ENCODE measurements around the gene ZFPM1. TPM values are rescaled to one million over a fixed set of nuclear protein-coding genes. Genes with fewer than 3 reads are reported as not detected.

Gene ZFPM1
- total RNA-seq, 2 experiments from 2014 or later, result 2.1 to 14.2 TPM

DNA sequence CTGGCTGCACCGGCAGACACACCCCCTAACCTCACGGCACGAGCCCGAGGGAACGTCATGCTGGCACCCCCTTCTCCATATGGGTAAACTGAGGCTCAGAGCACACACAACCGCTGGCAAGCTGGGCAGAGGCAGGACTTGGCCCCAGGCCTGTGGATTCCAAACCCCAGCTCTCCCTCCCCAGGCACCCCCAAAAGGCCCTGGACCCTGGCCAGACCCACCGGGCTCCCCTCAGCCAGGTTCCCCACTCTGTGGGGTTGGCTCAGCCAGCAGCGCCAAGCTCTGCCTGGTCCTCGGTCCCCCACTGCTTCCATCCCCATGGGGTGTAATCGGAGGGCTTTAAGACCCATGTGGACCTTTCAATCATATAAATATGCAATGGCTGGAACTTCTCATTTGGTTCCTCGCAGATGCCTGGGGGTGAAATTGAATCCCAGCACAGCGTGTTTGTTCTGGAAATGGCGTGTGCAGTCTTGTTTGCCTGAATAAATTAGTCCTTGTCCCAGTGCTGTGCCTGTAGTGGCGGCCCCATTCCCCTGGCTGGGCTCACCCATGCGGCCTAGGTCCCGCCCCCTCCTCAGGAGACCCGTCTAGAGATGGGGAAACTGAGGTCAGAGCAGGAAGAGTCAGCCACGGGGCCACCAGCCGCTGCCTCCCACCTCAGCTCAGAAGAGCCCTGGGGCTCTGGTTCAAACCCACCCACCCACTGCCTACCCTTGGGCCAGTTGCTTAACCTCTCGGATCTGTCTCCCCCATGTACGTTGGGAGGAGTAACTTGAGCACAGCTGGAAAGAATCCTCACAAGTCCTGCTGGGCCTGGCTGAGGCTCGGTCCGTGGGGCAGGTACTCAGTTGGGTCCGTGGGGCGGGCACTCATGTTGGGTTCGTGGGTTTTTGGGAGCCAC, 57.3 kb downstream of the ZFPM1 start:
- intact Hi-C loops (cut with micrococcal nuclease; ENCODE audit: unreplicated experiment), result no loop called here
- no peak for DNase-seq (ENCODE audit: low spot score)
- Histone ChIP-seq H3K36me3 (ENCODE audit: insufficient read depth, low read length) (no peaks in the 10 kb centered on the region), H3K9me2 (ENCODE audit: insufficient read depth, low read length) (no peaks in the 10 kb centered on the region), H4K20me1 (ENCODE audit: insufficient read depth, low read length) (no peaks in the 10 kb centered on the region), H3K79me2 (ENCODE audit: insufficient read depth, low read depth, low read length) (no peaks in the 10 kb centered on the region), H3K4me2 (ENCODE audit: low read length) (no peak overlapping the region), H3K4me1 (ENCODE audit: insufficient read depth, low read length, poor library complexity, severe bottlenecking) (peaks cover 4% of the 10 kb centered on the region), H2AFZ (ENCODE audit: low read length) (no peak overlapping the region), H3K9me3 (ENCODE audit: low read length) (no peaks in the 10 kb centered on the region), H3K4me3 (ENCODE audit: low read depth, low read length, poor library complexity, severe bottlenecking) (no peak overlapping the region), H3K27ac (ENCODE audit: low read depth, low read length, poor library complexity, severe bottlenecking) (no peak overlapping the region)
- no TSS peak for BruUV-seq (replicated peaks)
- no peak for TF ChIP-seq EZH2phosphoT487 (IDR thresholded peaks at IDR 0.05; ENCODE audit: borderline replicate concordance, low read depth, low read length)
- TF ChIP-seq, protein P1, sequence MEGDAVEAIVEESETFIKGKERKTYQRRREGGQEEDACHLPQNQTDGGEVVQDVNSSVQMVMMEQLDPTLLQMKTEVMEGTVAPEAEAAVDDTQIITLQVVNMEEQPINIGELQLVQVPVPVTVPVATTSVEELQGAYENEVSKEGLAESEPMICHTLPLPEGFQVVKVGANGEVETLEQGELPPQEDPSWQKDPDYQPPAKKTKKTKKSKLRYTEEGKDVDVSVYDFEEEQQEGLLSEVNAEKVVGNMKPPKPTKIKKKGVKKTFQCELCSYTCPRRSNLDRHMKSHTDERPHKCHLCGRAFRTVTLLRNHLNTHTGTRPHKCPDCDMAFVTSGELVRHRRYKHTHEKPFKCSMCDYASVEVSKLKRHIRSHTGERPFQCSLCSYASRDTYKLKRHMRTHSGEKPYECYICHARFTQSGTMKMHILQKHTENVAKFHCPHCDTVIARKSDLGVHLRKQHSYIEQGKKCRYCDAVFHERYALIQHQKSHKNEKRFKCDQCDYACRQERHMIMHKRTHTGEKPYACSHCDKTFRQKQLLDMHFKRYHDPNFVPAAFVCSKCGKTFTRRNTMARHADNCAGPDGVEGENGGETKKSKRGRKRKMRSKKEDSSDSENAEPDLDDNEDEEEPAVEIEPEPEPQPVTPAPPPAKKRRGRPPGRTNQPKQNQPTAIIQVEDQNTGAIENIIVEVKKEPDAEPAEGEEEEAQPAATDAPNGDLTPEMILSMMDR (conservative IDR thresholded peaks at IDR 0.05; ENCODE audit: low read length), result no peak
- ChIA-PET CTCF (ENCODE audit: unreplicated experiment) (no interaction called here), POLR2A (no interaction called here)

GRCh38 chr16:88511060-88511459, 58.0 kb downstream of the ZFPM1 start:
- H3K4me1 ChIP-seq (ENCODE audit: insufficient read depth, low read length, poor library complexity, severe bottlenecking), result no peaks in the 10 kb centered on the region
- TF ChIP-seq, protein P1 (conservative IDR thresholded peaks at IDR 0.05; ENCODE audit: low read length), result no peak
- no peak for TF ChIP-seq EZH2phosphoT487 (IDR thresholded peaks at IDR 0.05; ENCODE audit: borderline replicate concordance, low read depth, low read length)
- H3K9me2 ChIP-seq (ENCODE audit: insufficient read depth, low read length), result no peaks in the 10 kb centered on the region
- ChIA-PET POLR2A (no interaction called here), CTCF (ENCODE audit: unreplicated experiment) (no interaction called here)
- H3K27ac ChIP-seq (ENCODE audit: low read depth, low read length, poor library complexity, severe bottlenecking), result no peak overlapping the region
- H4K20me1 ChIP-seq (ENCODE audit: insufficient read depth, low read length), result no peaks in the 10 kb centered on the region
- intact Hi-C loops (cut with micrococcal nuclease; ENCODE audit: unreplicated experiment), result no loop called here
- no peak overlapping the region for H2AFZ ChIP-seq (ENCODE audit: low read length)
- no TSS peak for BruUV-seq (replicated peaks)
- H3K4me2 ChIP-seq (ENCODE audit: low read length), result no peak overlapping the region
- no peaks in the 10 kb centered on the region for H3K79me2 ChIP-seq (ENCODE audit: insufficient read depth, low read depth, low read length)
- no peak overlapping the region for H3K4me3 ChIP-seq (ENCODE audit: low read depth, low read length, poor library complexity, severe bottlenecking)
- no peaks in the 10 kb centered on the region for H3K36me3 ChIP-seq (ENCODE audit: insufficient read depth, low read length)
- no peak for DNase-seq (ENCODE audit: low spot score)
- H3K9me3 ChIP-seq (ENCODE audit: low read length), result no peaks in the 10 kb centered on the region

- Histone ChIP-seq H3K4me1 (ENCODE audit: insufficient read depth, low read length, poor library complexity, severe bottlenecking) (no peaks in the 10 kb centered on the region), H3K4me3 (ENCODE audit: low read depth, low read length, poor library complexity, severe bottlenecking) (no peak overlapping the region), H3K9me3 (ENCODE audit: low read length) (no peaks in the 10 kb centered on the region), H2AFZ (ENCODE audit: low read length) (no peak overlapping the region), H3K36me3 (ENCODE audit: insufficient read depth, low read length) (no peaks in the 10 kb centered on the region), H3K27ac (ENCODE audit: low read depth, low read length, poor library complexity, severe bottlenecking) (no peak overlapping the region), H3K4me2 (ENCODE audit: low read length) (no peak overlapping the region), H3K79me2 (ENCODE audit: insufficient read depth, low read depth, low read length) (no peaks in the 10 kb centered on the region), H4K20me1 (ENCODE audit: insufficient read depth, low read length) (no peaks in the 10 kb centered on the region), H3K9me2 (ENCODE audit: insufficient read depth, low read length) (no peaks in the 10 kb centered on the region)
- ChIA-PET CTCF (ENCODE audit: unreplicated experiment) (no interaction called here), POLR2A (no interaction called here)
- intact Hi-C loops (cut with micrococcal nuclease; ENCODE audit: unreplicated experiment), result no loop called here
- DNase-seq (ENCODE audit: low spot score), result no peak
- no TSS peak for BruUV-seq (replicated peaks)
- TF ChIP-seq, protein P1 (conservative IDR thresholded peaks at IDR 0.05; ENCODE audit: low read length), result no peak
- no peak for TF ChIP-seq EZH2phosphoT487 (IDR thresholded peaks at IDR 0.05; ENCODE audit: borderline replicate concordance, low read depth, low read length)
Observed at GRCh38 chr16:88511906-88512305, 58.8 kb downstream of the ZFPM1 start.

All from OCI-LY7 (cell line).